Endodermal cell (in vitro differentiated cells): ENCODE measurements around the gene FABP7. TPM values are rescaled to one million over a fixed set of nuclear protein-coding genes. Genes with fewer than 3 reads are reported as not detected.

Source experiments
- DNase-seq: peaks from one replicate; pipeline ENCODE4 v3.0.0-alpha.2; 2017
- H3K27ac ChIP-seq: 2 replicates; pipeline ENCODE4 v1.5.1; 2013; ENCODE audit warnings: mild to moderate bottlenecking, low read depth, low read length, moderate library complexity
- H3K27me3 ChIP-seq: 2 replicates; pipeline ENCODE4 v1.6.1; 2013; ENCODE audit warnings: mild to moderate bottlenecking, low read length, moderate library complexity; ENCODE audit not compliant: insufficient read depth, control insufficient read depth, poor library complexity, severe bottlenecking
- H3K36me3 ChIP-seq: 2 replicates; pipeline ENCODE4 v1.7.0; 2013; ENCODE audit warnings: mild to moderate bottlenecking, low read length, moderate library complexity; ENCODE audit not compliant: control insufficient read depth, insufficient read depth
- H3K4me1 ChIP-seq: one replicate; pipeline ENCODE4 v1.7.0; 2013; ENCODE audit warnings: low read length; ENCODE audit not compliant: control insufficient read depth, insufficient read depth
- H3K4me3 ChIP-seq: 2 replicates; pipeline ENCODE4 v1.5.1; 2013; ENCODE audit warnings: mild to moderate bottlenecking, low read length, moderate library complexity
- H3K9ac ChIP-seq: 2 replicates; pipeline ENCODE4 v1.6.1; 2013; ENCODE audit warnings: mild to moderate bottlenecking, low read length, moderate library complexity; ENCODE audit not compliant: poor library complexity, severe bottlenecking; ENCODE audit errors: extremely low read depth
- H3K9me3 ChIP-seq: 2 replicates; pipeline ENCODE4 v1.6.1; 2013; ENCODE audit warnings: mild to moderate bottlenecking, low read length, moderate library complexity; ENCODE audit not compliant: control insufficient read depth
- H3K27ac Mint-ChIP-seq: 2 replicates; pipeline ENCODE4 v1.8.0; 2020; ENCODE audit warnings: mixed read lengths
- H3K27me3 Mint-ChIP-seq: 2 replicates; pipeline ENCODE4 v1.8.0; 2021; ENCODE audit warnings: mild to moderate bottlenecking, mixed read lengths; ENCODE audit not compliant: insufficient read depth
- H3K36me3 Mint-ChIP-seq: 2 replicates; pipeline ENCODE4 v1.8.0; 2020; ENCODE audit warnings: low read depth, mixed read lengths
- H3K4me1 Mint-ChIP-seq: 2 replicates; pipeline ENCODE4 v1.8.0; 2020; ENCODE audit warnings: mixed read lengths
- H3K4me3 Mint-ChIP-seq: 2 replicates; pipeline ENCODE4 v1.8.0; 2020; ENCODE audit warnings: mild to moderate bottlenecking, moderate library complexity, mixed read lengths
- H3K9me3 Mint-ChIP-seq: 2 replicates; pipeline ENCODE4 v1.8.0; 2020; ENCODE audit warnings: mild to moderate bottlenecking, mixed read lengths
- WGBS, 2 experiments: methylation state at CpG; one replicate each; pipeline versions ENCODE4 v1.1.5 to v1.1.7; 2013; ENCODE audit warnings: missing lambda C conversion rate in 2 of 2, mixed read lengths in 1 of 2; ENCODE audit not compliant: insufficient coverage in 1 of 2, insufficient read length in 1 of 2; 5-methylcytosine and 5-hydroxymethylcytosine counted together
- total RNA-seq, 2 donors: library from RNA; stranded (reverse); fragmentation: NEBNext Ultra II Directional in 1 of 2; extraction: Animal tissue kit (Norgen Biotek cat#: 25700) in 1 of 2; gene quantifications; 2 replicates in 1 of 2; 3 replicates in 1 of 2; pipeline ENCODE4 v1.2.1, GENCODE V29; 2021
- TF ChIP-seq, protein P1 (sequence below): fragments of 200-600 bp; sonication (generic); conservative IDR thresholded peaks from 2 replicates; pipeline ENCODE4 v1.5.0; 2021; ENCODE audit warnings: antibody characterized with exemption, mild to moderate bottlenecking

The FABP7 gene
- total RNA-seq, 2 donors from 2014 or later = 2.7 to 3.4 TPM

DNA sequence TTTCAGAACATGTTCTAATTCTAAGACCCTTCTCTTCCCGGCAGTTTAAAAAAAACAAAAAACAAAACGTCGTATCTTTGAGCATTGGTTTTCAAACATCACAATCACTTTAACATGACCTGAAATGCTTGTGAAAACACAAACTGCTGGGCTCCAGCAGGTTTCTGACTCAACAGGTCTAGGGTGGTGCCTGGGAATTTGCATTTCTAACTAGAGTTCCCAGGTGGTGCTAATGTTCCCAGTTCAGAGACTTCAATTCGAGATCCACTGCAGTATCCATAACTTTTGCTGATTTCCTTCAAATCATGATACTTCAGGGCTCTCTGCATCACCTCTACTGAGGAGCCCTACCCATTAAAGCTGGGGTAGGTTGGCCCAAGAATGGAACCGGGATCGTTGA, 8.7 kb downstream of the FABP7 start:
- Mint-ChIP-seq H3K9me3 (no peaks in the 10 kb centered on the region), H3K36me3 (no peaks in the 10 kb centered on the region), H3K4me1 (peaks cover 45% of the 10 kb centered on the region), H3K4me3 (peak overlapping the region; percentile 74), H3K27me3 (peaks cover 30% of the 10 kb centered on the region), H3K27ac (no peak overlapping the region)
- H3K4me1 ChIP-seq = peaks cover 29% of the 10 kb centered on the region
- 41 to 65% methylated on average over 6 of the region's 6 CpGs for WGBS, 2 experiments
- no peak overlapping the region for H3K27ac ChIP-seq
- H3K9me3 ChIP-seq = no peaks in the 10 kb centered on the region
- H3K9ac ChIP-seq = no peak overlapping the region
- TF ChIP-seq, protein P1, sequence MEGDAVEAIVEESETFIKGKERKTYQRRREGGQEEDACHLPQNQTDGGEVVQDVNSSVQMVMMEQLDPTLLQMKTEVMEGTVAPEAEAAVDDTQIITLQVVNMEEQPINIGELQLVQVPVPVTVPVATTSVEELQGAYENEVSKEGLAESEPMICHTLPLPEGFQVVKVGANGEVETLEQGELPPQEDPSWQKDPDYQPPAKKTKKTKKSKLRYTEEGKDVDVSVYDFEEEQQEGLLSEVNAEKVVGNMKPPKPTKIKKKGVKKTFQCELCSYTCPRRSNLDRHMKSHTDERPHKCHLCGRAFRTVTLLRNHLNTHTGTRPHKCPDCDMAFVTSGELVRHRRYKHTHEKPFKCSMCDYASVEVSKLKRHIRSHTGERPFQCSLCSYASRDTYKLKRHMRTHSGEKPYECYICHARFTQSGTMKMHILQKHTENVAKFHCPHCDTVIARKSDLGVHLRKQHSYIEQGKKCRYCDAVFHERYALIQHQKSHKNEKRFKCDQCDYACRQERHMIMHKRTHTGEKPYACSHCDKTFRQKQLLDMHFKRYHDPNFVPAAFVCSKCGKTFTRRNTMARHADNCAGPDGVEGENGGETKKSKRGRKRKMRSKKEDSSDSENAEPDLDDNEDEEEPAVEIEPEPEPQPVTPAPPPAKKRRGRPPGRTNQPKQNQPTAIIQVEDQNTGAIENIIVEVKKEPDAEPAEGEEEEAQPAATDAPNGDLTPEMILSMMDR = no peak
- H3K4me3 ChIP-seq = peak overlapping the region; percentile 95
- H3K27me3 ChIP-seq = no peaks in the 10 kb centered on the region
- DNase-seq = peak; percentile 60
- no peaks in the 10 kb centered on the region for H3K36me3 ChIP-seq

DNA sequence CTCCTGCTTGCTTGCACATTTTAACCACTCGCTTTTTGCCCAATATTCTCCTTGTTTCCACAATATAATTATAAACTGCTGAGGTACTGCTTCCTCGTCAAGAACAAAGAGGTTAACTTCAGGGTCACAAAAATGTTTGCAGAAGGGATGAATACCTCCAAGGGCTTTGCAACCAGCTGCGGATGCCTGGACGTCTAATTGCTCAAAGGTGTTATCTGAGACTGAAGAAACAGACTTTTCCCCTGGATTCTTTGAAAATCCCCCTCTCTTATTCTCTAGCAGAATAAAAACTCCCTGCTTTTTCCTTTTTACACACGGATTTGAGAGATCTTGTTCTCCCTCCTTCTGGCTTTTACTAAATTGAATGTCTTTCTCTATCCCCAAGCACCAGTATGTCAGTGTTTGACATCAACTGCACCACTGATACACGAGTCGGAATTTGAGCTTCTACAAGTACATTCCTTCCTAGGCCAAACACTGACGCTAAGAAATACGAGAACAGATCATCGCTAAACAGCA, 9.2 kb downstream of the FABP7 start:
- TF ChIP-seq, protein P1 = no peak
- H3K4me1 ChIP-seq = peaks cover 27% of the 10 kb centered on the region
- peak overlapping the region; percentile 67 for H3K27ac Mint-ChIP-seq
- H3K4me3 Mint-ChIP-seq = peak overlapping the region; percentile 74
- peak overlapping the region; percentile 55 for H3K27ac ChIP-seq
- peaks cover 40% of the 10 kb centered on the region for H3K4me1 Mint-ChIP-seq
- no peaks in the 10 kb centered on the region for H3K27me3 ChIP-seq
- H3K9me3 Mint-ChIP-seq = no peaks in the 10 kb centered on the region
- WGBS, 2 experiments = 10 to 19% methylated on average over 8 to 10 of the region's 10 CpGs
- H3K36me3 Mint-ChIP-seq = no peaks in the 10 kb centered on the region
- peak overlapping the region; percentile 68 for H3K9ac ChIP-seq
- no peak for DNase-seq
- no peaks in the 10 kb centered on the region for H3K36me3 ChIP-seq
- peaks cover 30% of the 10 kb centered on the region for H3K27me3 Mint-ChIP-seq
- H3K4me3 ChIP-seq = peak overlapping the region; percentile 95
- no peaks in the 10 kb centered on the region for H3K9me3 ChIP-seq

DNA sequence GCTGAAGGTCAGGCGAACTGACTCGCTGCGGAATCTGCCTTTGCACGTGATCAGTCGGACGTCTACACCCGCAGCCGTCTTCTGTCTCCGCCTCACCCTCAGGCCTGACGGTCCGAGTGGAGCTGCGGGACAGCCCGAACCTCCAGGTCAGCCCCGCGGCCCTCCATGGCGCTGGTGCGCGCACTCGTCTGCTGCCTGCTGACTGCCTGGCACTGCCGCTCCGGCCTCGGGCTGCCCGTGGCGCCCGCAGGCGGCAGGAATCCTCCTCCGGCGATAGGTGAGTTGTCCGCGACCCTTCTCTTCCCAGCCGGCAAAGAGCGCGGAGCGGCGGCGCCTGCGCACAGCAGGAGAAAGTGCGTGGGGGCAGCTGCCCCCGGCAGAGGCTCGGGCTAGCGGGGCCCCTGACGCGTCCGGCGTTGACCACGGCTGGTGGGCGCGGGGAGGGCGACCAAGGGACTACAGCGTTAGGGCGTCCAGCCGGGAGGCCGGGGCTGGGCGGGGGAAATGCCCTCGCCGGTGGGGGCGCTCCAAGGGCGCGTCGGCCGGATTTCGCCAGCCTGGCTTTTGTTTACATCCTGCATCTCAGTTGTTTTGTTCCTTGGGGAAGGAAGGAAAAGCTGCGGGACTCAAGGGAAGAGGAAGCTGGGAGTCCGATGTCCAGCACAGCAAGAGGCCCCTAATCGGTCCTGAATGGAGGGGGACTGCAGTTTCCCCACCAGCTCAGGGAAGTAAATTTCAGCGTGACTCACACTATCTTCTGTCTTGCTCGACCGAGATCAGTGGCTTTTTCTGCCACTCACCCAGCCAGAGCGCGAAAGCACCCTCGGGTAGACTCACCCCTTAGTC, 9.9 kb downstream of the FABP7 start, which contains the start of gene SMPDL3A:
SMPDL3A (plus strand) TSS at position 77 of the 846 bp plus-strand sequence; CDS start at position 166, 89 bp downstream.
- Histone ChIP-seq H3K36me3 (no peaks in the 10 kb centered on the region), H3K9ac (peak within 1 kb of the TSS; percentile 68), H3K27me3 (no peaks in the 10 kb centered on the region), H3K27ac (peak within 1 kb of the TSS; percentile 55), H3K9me3 (no peaks in the 10 kb centered on the region), H3K4me1 (peaks cover 27% of the 10 kb centered on the region), H3K4me3 (peak within 1 kb of the TSS; percentile 95)
- peaks cover 30% of the 10 kb centered on the region for H3K27me3 Mint-ChIP-seq
- H3K4me1 Mint-ChIP-seq = peaks cover 40% of the 10 kb centered on the region
- peak within 1 kb of the TSS; percentile 74 for H3K4me3 Mint-ChIP-seq
- H3K9me3 Mint-ChIP-seq = no peaks in the 10 kb centered on the region
- H3K27ac Mint-ChIP-seq = peak within 1 kb of the TSS; percentile 80
- peak; percentile 93 for DNase-seq
- TF ChIP-seq, protein P1 = peak; percentile 76
- no peaks in the 10 kb centered on the region for H3K36me3 Mint-ChIP-seq
- WGBS, 2 experiments = 0% methylated on average over 34 to 71 of the region's 71 CpGs
